Endothelial cell of umbilical vein (primary cell): ENCODE results near the gene DCLK1. TPM values are rescaled to one million over a fixed set of nuclear protein-coding genes. Genes with fewer than 3 reads are reported as not detected.

Experiments used
- BruUV-seq: library from RNA; stranded (reverse); fragments of 400-500 nt; replicated peaks from 2 replicates; lab custom pipeline; 2021; lab: Mats Ljungman, UMichigan
- CTCF ChIA-PET: fragments of 300-600, 350-600 bp; sonication (Branson Sonifier 250); formaldehyde crosslinking; loops from one replicate; lab custom pipeline; 2021; ENCODE audit warnings: antibody characterized with exemption, inconsistent platforms; lab: Charles Lee
- POLR2A ChIA-PET: fragments of 300-600, 350-600 bp; sonication (Branson Sonifier 250); formaldehyde crosslinking; loops from one replicate; lab custom pipeline; 2021; ENCODE audit warnings: antibody characterized with exemption, inconsistent platforms; lab: Charles Lee
- DNase-seq: peaks from one replicate; pipeline ENCODE4 v3.0.0-alpha.2; 2011; ENCODE audit warnings: low read depth, low spot score
- FAIRE-seq: peaks from 2 replicates; lab custom pipeline; 2011; peaks lifted over from hg19 to GRCh38; lab: Jason Lieb, UNC
- H2AFZ ChIP-seq: 2 replicates; pipeline ENCODE4 v1.6.0; 2012; ENCODE audit warnings: low read depth, low read length, control low read depth, inconsistent platforms
- H3K27ac ChIP-seq: 2 replicates; pipeline ENCODE4 v1.5.1; 2011; ENCODE audit warnings: low read depth, mild to moderate bottlenecking, control low read depth, low read length, moderate library complexity; ENCODE audit not compliant: insufficient read depth
- H3K27me3 ChIP-seq, 2 experiments: 2 replicates each; pipeline versions ENCODE4 v1.6.0 to v1.6.1; 2011; ENCODE audit warnings: low read length in 2 of 2, mixed read lengths in 1 of 2; ENCODE audit not compliant: control insufficient read depth in 2 of 2, insufficient read depth in 2 of 2
- H3K36me3 ChIP-seq, 2 experiments: 2 replicates in 1 of 2; 3 replicates in 1 of 2; pipeline ENCODE4 v1.5.1; 2011; ENCODE audit warnings: low read length in 2 of 2, mild to moderate bottlenecking in 1 of 2, moderate library complexity in 1 of 2; ENCODE audit not compliant: control insufficient read depth in 2 of 2, insufficient read depth in 2 of 2; ENCODE audit errors: extremely low read depth in 1 of 2
- H3K4me1 ChIP-seq: 3 replicates; pipeline ENCODE4 v1.5.1; 2011; ENCODE audit warnings: mild to moderate bottlenecking, low read length; ENCODE audit not compliant: control insufficient read depth, insufficient read depth; ENCODE audit errors: extremely low read depth
- H3K4me2 ChIP-seq: 2 replicates; pipeline ENCODE4 v1.6.1; 2011; ENCODE audit warnings: low read length, control low read depth, mixed read lengths; ENCODE audit not compliant: insufficient read depth
- H3K4me3 ChIP-seq, 3 experiments: fragments of 200-600 bp in 1 of 3; sonication (generic), shearing (Covaris generic) in 1 of 3; replicated peaks in 1 of 3; 2 replicates each; pipeline ENCODE4 v1.5.1; 2011 to 2016; ENCODE audit warnings: control low read depth in 3 of 3, low read length in 3 of 3, mild to moderate bottlenecking in 2 of 3, inconsistent platforms in 1 of 3, low read depth in 1 of 3, moderate library complexity in 1 of 3; ENCODE audit not compliant: insufficient read depth in 1 of 3
- H3K79me2 ChIP-seq: 2 replicates; pipeline ENCODE4 v1.6.0; 2012; ENCODE audit warnings: low read length, inconsistent platforms; ENCODE audit not compliant: control insufficient read depth, insufficient read depth
- H3K9ac ChIP-seq: replicated peaks from 2 replicates; pipeline ENCODE3; 2011; ENCODE audit warnings: low read length, control low read depth; ENCODE audit not compliant: insufficient read depth; ENCODE audit errors: extremely low read depth
- H3K9me1 ChIP-seq: replicated peaks from 3 replicates; pipeline ENCODE4 v1.6.0; 2011; ENCODE audit warnings: mild to moderate bottlenecking, low read length; ENCODE audit not compliant: control insufficient read depth, insufficient read depth; ENCODE audit errors: extremely low read depth
- H3K9me3 ChIP-seq: replicated peaks from 2 replicates; pipeline ENCODE4 v1.5.1; 2012; ENCODE audit warnings: low read length, inconsistent platforms; ENCODE audit not compliant: control insufficient read depth, insufficient read depth
- H4K20me1 ChIP-seq: replicated peaks from 2 replicates; pipeline ENCODE3; 2011; ENCODE audit warnings: mild to moderate bottlenecking, low read length; ENCODE audit not compliant: control insufficient read depth, insufficient read depth; ENCODE audit errors: extremely low read depth
- EZH2 ChIP-seq: IDR thresholded peaks from 2 replicates; pipeline ENCODE4 v1.6.1; 2012; ENCODE audit warnings: borderline replicate concordance, low read depth, mild to moderate bottlenecking, moderate library complexity, low read length, inconsistent platforms; ENCODE audit not compliant: severe bottlenecking
- FOS ChIP-seq: IDR thresholded peaks from 2 replicates; pipeline ENCODE4 v1.6.1; 2011; ENCODE audit warnings: mild to moderate bottlenecking, low read length, moderate library complexity, borderline replicate concordance; ENCODE audit not compliant: insufficient read depth
- GATA2 ChIP-seq: IDR thresholded peaks from 2 replicates; pipeline ENCODE4 v1.7.0; 2011; ENCODE audit warnings: low read depth, mild to moderate bottlenecking, moderate library complexity, mixed read lengths, low read length; ENCODE audit not compliant: insufficient read length, insufficient read depth
- JUN ChIP-seq: IDR thresholded peaks from 2 replicates; pipeline ENCODE4 v1.6.1; 2011; ENCODE audit warnings: borderline replicate concordance, low read depth; ENCODE audit not compliant: insufficient read length, insufficient read depth
- MYC ChIP-seq: IDR thresholded peaks from one replicate; pipeline ENCODE4 v1.6.1; 2011; ENCODE audit warnings: mild to moderate bottlenecking, low read depth, low read length
- POLR2A ChIP-seq: IDR thresholded peaks from 2 replicates; pipeline ENCODE4 v1.6.1; 2012; ENCODE audit warnings: low read depth, mild to moderate bottlenecking, control low read depth, low read length
- POLR2AphosphoS5 ChIP-seq: IDR thresholded peaks from 2 replicates; pipeline ENCODE4 v1.6.1; 2012; ENCODE audit warnings: low read depth, mild to moderate bottlenecking, control low read depth, low read length, moderate library complexity; ENCODE audit not compliant: insufficient read depth
- dilution Hi-C: fragments of 300-500 bp; cut with MboI; formaldehyde crosslinking; loops from one replicate; pipeline ENCODE4 v1.15.0; 2019; ENCODE audit warnings: low sequenced_read_pairs; ENCODE audit not compliant: extremely low pct_ligation_motif_present
- intact Hi-C: fragments of 100-400 bp; cut with micrococcal nuclease; formaldehyde crosslinking; loops from one replicate; pipeline ENCODE4 v1.10.0; 2022
- polyA plus RNA-seq, 4 experiments: library from polyadenylated mRNA; depleted of rRNA in 3 of 4; stranded (reverse) in 3 of 4; unstranded in 1 of 4; fragments of >200 nt; gene quantifications; 2 replicates each; pipeline versions ENCODE4 v1.2.1 to v1.2.3, GENCODE V29; 2011 to 2012; ENCODE audit warnings: missing spikeins in 1 of 4
- total RNA-seq: library from RNA; stranded (reverse); gene quantifications from 2 replicates; pipeline ENCODE4 v1.2.3, GENCODE V29; 2021
- TF ChIP-seq, protein P1 (sequence below): IDR thresholded peaks from 2 replicates; pipeline ENCODE4 v1.6.1; 2011; ENCODE audit not compliant: insufficient read depth, insufficient read length
- TF ChIP-seq, protein P2 (sequence below), 2 donors: IDR thresholded peaks; 1 replicate in 1 of 2; 2 replicates in 1 of 2; pipeline ENCODE4 v1.5.1; 2011; ENCODE audit warnings: low read length in 2 of 2, mild to moderate bottlenecking in 2 of 2, moderate library complexity in 2 of 2, control low read depth in 1 of 2, inconsistent platforms in 1 of 2, low read depth in 1 of 2; ENCODE audit not compliant: insufficient read depth in 1 of 2; ENCODE audit errors: extremely low read depth in 1 of 2

The DCLK1 gene
- total and polyA plus RNA-seq, 2 donors (not counting 3 experiments of a cell fraction or from before 2014, with no cell fraction given): 0.28 to 3.9 TPM

DNA sequence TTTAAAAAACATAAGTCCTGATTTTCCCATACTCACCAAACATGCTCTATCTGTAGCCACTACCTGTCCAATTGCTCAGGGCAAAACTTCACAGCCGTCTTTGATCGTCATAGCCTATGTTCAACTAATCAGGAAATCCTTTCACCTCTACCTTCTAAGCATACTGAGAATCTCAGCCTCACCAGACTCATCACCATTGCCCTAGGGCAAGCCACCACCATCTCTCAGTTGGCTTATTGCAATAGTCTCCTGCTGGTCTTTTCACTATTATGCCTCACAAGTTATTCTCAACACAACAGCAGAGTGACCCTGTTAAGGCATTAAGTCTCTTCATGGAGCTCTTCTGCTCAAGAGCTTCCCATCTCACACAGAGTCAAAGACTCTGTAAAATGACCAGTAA, 394.3 kb downstream of the DCLK1 start:
- Histone ChIP-seq H3K4me2 (no peak overlapping the region), H3K27ac (no peak overlapping the region), H4K20me1 (no peaks in the 10 kb centered on the region), H2AFZ (no peak overlapping the region), H3K4me3 (no peak overlapping the region), H3K27me3 (no peaks in the 10 kb centered on the region), H3K9me1 (no peaks in the 10 kb centered on the region), H3K79me2 (no peaks in the 10 kb centered on the region), H3K9me3 (no peaks in the 10 kb centered on the region), H3K9ac (no peak overlapping the region), H3K4me1 (no peaks in the 10 kb centered on the region), H3K36me3 (no peaks in the 10 kb centered on the region)
- intact Hi-C loops (no loop called here), dilution Hi-C loops (no loop called here)
- ChIA-PET POLR2A (no interaction called here), CTCF (no interaction called here)
- no TSS peak for BruUV-seq
- DNase-seq (no peak), FAIRE-seq (no peak)
- TF ChIP-seq EZH2 (no peak), GATA2 (no peak), POLR2AphosphoS5 (no peak), MYC (no peak), POLR2A (no peak), JUN (no peak), FOS (no peak)
- TF ChIP-seq, protein P1, sequence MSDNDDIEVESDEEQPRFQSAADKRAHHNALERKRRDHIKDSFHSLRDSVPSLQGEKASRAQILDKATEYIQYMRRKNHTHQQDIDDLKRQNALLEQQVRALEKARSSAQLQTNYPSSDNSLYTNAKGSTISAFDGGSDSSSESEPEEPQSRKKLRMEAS: no peak
- TF ChIP-seq, protein P2, sequence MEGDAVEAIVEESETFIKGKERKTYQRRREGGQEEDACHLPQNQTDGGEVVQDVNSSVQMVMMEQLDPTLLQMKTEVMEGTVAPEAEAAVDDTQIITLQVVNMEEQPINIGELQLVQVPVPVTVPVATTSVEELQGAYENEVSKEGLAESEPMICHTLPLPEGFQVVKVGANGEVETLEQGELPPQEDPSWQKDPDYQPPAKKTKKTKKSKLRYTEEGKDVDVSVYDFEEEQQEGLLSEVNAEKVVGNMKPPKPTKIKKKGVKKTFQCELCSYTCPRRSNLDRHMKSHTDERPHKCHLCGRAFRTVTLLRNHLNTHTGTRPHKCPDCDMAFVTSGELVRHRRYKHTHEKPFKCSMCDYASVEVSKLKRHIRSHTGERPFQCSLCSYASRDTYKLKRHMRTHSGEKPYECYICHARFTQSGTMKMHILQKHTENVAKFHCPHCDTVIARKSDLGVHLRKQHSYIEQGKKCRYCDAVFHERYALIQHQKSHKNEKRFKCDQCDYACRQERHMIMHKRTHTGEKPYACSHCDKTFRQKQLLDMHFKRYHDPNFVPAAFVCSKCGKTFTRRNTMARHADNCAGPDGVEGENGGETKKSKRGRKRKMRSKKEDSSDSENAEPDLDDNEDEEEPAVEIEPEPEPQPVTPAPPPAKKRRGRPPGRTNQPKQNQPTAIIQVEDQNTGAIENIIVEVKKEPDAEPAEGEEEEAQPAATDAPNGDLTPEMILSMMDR (IDR thresholded peaks at IDR 0.05; ENCODE audit: extremely low read depth in 1 of 2, insufficient read depth in 1 of 2, low read depth in 1 of 2, low read length in 2 of 2): no peak
